HEK293 (cell line): Measurements from ENCODE around the gene PPA1.

ENCODE experiments used
- REPIN1 ChIP-seq: fragments of 450-650 bp; formaldehyde crosslinking; IDR thresholded peaks from 2 replicates; pipeline ENCODE4 v1.5.1; 2017; ENCODE audit warnings: missing biosample characterization, missing genetic modification characterization, low read depth
- ZNF146 ChIP-seq: fragments of 450-650 bp; formaldehyde crosslinking; IDR thresholded peaks from 2 replicates; pipeline ENCODE4 v1.5.1; 2016; ENCODE audit warnings: missing biosample characterization, missing genetic modification characterization

- TF ChIP-seq ZNF146 (tag by site-specific recombination) (no peak), REPIN1 (tag by site-specific recombination) (no peak)
Measured at GRCh38 chr10:70192326-70192968, 40.8 kb downstream of the PPA1 start.
